Immature natural killer cell (primary cell): ENCODE results near the gene CORO1A. TPM values are rescaled to one million over a fixed set of nuclear protein-coding genes. Genes with fewer than 3 reads are reported as not detected.
A peak's percentile ranks its signal among the peaks of the same experiment; 100 is the strongest.
"Not testable (repeated sequence)": the region's sequence is repeated elsewhere in the genome, so short reads cannot be mapped to it uniquely, and the experiment has no call there.

Source experiments
- DNase-seq, 3 donors: peaks; one replicate each; pipeline ENCODE4 v3.0.0; 2022; ENCODE audit warnings: mixed read lengths in 1 of 3
- H3K27ac Mint-ChIP-seq, 6 donors: one replicate each; pipeline ENCODE4 v1.8.0; 2020; ENCODE audit warnings: mixed read lengths in 6 of 6, mild to moderate bottlenecking in 5 of 6, inconsistent platforms in 4 of 6, moderate library complexity in 3 of 6
- H3K27me3 Mint-ChIP-seq, 3 donors: one replicate each; pipeline ENCODE4 v1.8.0; 2020 to 2021; ENCODE audit warnings: low read depth in 3 of 3, mild to moderate bottlenecking in 3 of 3, mixed read lengths in 3 of 3, moderate library complexity in 3 of 3, inconsistent platforms in 1 of 3
- H3K36me3 Mint-ChIP-seq, 3 donors: one replicate each; pipeline ENCODE4 v1.8.0; 2020; ENCODE audit warnings: mixed read lengths in 3 of 3, inconsistent platforms in 2 of 3, mild to moderate bottlenecking in 2 of 3
- H3K4me1 Mint-ChIP-seq, 2 donors: one replicate each; pipeline ENCODE4 v1.8.0; 2020; ENCODE audit warnings: inconsistent platforms in 2 of 2, mild to moderate bottlenecking in 2 of 2, mixed read lengths in 2 of 2, moderate library complexity in 1 of 2
- H3K4me3 Mint-ChIP-seq, 5 donors: one replicate each; pipeline ENCODE4 v1.8.0; 2020; ENCODE audit warnings: mild to moderate bottlenecking in 5 of 5, mixed read lengths in 5 of 5, inconsistent platforms in 3 of 5, moderate library complexity in 3 of 5
- H3K9me3 Mint-ChIP-seq, 6 donors: one replicate each; pipeline ENCODE4 v1.8.0; 2020; ENCODE audit warnings: mild to moderate bottlenecking in 6 of 6, mixed read lengths in 6 of 6, inconsistent platforms in 4 of 6, moderate library complexity in 3 of 6
- polyA plus RNA-seq, 3 donors: library from polyadenylated mRNA; unstranded; fragments of 300-500 nt; fragmentation: Illumina TruSeq; gene quantifications; one replicate each; pipeline ENCODE4 v1.2.3, GENCODE V29; 2021

The CORO1A gene
- polyA plus RNA-seq, 3 donors from 2014 or later: 1,282 to 1,713 (median 1,680) TPM

GRCh38 chr16:30199049-30199448, 15.6 kb downstream of the CORO1A start, which contains the start of gene SULT1A3:
SULT1A3 (plus strand) TSS chr16:30199255; CDS start chr16:30200729, 1,474 bp downstream.
- not testable (repeated sequence) for DNase-seq, H3K9me3 Mint-ChIP-seq, H3K36me3 Mint-ChIP-seq, H3K27ac Mint-ChIP-seq, H3K4me1 Mint-ChIP-seq, H3K4me3 Mint-ChIP-seq, H3K27me3 Mint-ChIP-seq

GRCh38 chr16:30199608-30200343, 16.4 kb downstream of the CORO1A start:
- H3K4me3 Mint-ChIP-seq, H3K4me1 Mint-ChIP-seq, H3K36me3 Mint-ChIP-seq, H3K9me3 Mint-ChIP-seq, DNase-seq, H3K27ac Mint-ChIP-seq, H3K27me3 Mint-ChIP-seq: not testable (repeated sequence)

GRCh38 chr16:30205541-30206236, 22.3 kb downstream of the CORO1A start:
- DNase-seq, H3K27ac Mint-ChIP-seq, H3K4me3 Mint-ChIP-seq, H3K27me3 Mint-ChIP-seq, H3K9me3 Mint-ChIP-seq, H3K36me3 Mint-ChIP-seq, H3K4me1 Mint-ChIP-seq: not testable (repeated sequence)

GRCh38 chr16:30206252-30206651, 22.9 kb downstream of the CORO1A start:
- H3K36me3 Mint-ChIP-seq: not testable (repeated sequence)

GRCh38 chr16:30207063-30207704, 23.8 kb downstream of the CORO1A start:
- not testable (repeated sequence) for DNase-seq, H3K36me3 Mint-ChIP-seq, H3K4me1 Mint-ChIP-seq, H3K27me3 Mint-ChIP-seq, H3K9me3 Mint-ChIP-seq
- H3K27ac Mint-ChIP-seq: peak overlapping the region in 1 of 6 donors; percentile 45
- H3K4me3 Mint-ChIP-seq: peak overlapping the region in 1 of 5 donors; percentile 29

More at GRCh38 chr16:30206252-30206651, 22.9 kb downstream of the CORO1A start:
- H3K9me3 Mint-ChIP-seq, H3K27ac Mint-ChIP-seq, H3K4me1 Mint-ChIP-seq, H3K4me3 Mint-ChIP-seq, H3K27me3 Mint-ChIP-seq, DNase-seq: not testable (repeated sequence)

- not testable (repeated sequence) for H3K36me3 Mint-ChIP-seq, H3K4me1 Mint-ChIP-seq, H3K27me3 Mint-ChIP-seq, H3K9me3 Mint-ChIP-seq, DNase-seq
- peak overlapping the region in 1 of 6 donors; percentile 62 for H3K27ac Mint-ChIP-seq
- peak overlapping the region in 1 of 5 donors; percentile 64 for H3K4me3 Mint-ChIP-seq
Observed at GRCh38 chr16:30209032-30209431, 25.6 kb downstream of the CORO1A start.

GRCh38 chr16:30211414-30211813, 28.0 kb downstream of the CORO1A start:
- DNase-seq, H3K36me3 Mint-ChIP-seq, H3K9me3 Mint-ChIP-seq, H3K27me3 Mint-ChIP-seq, H3K27ac Mint-ChIP-seq, H3K4me1 Mint-ChIP-seq, H3K4me3 Mint-ChIP-seq: not testable (repeated sequence)

- not testable (repeated sequence) for H3K27ac Mint-ChIP-seq, H3K9me3 Mint-ChIP-seq, H3K36me3 Mint-ChIP-seq, H3K4me1 Mint-ChIP-seq, DNase-seq, H3K4me3 Mint-ChIP-seq, H3K27me3 Mint-ChIP-seq
Observed at GRCh38 chr16:30217082-30217481, 33.7 kb downstream of the CORO1A start.

Other genes starting within 250 kb of the CORO1A start
- gene TMEM219, start 221.5 kb upstream of the CORO1A start, polyA plus RNA-seq: 100 to 1,000 TPM; 157 to 243 (median 216) TPM
- 10 to 100 TPM in 1 of 3 donors, 1 to 10 TPM in 2; 2.1 to 10.7 (median 3.0) TPM for gene TAOK2, start 209.7 kb upstream of the CORO1A start, polyA plus RNA-seq
- gene HIRIP3, start 188.0 kb upstream of the CORO1A start, polyA plus RNA-seq: 10 to 100 TPM; 14.1 to 23.5 (median 18.9) TPM
- 1 to 10 TPM; 7.4 to 7.9 (median 7.7) TPM for gene INO80E, start 187.4 kb upstream of the CORO1A start, polyA plus RNA-seq
- gene DOC2A, start 172.6 kb upstream of the CORO1A start, polyA plus RNA-seq: not detected
- not detected for gene C16orf92, start 160.4 kb upstream of the CORO1A start, polyA plus RNA-seq
- gene TLCD3B, start 152.3 kb upstream of the CORO1A start, polyA plus RNA-seq: not detected
- 1,000 to 10,000 TPM in 2 of 3 donors, 100 to 1,000 TPM in 1; 741 to 1,156 (median 1,018) TPM for gene ALDOA, start 117.8 kb upstream of the CORO1A start, polyA plus RNA-seq
- 100 to 1,000 TPM; 244 to 365 (median 317) TPM for gene PPP4C, start 107.6 kb upstream of the CORO1A start, polyA plus RNA-seq
- not detected for gene TBX6, start 91.7 kb upstream of the CORO1A start, polyA plus RNA-seq
- 100 to 1,000 TPM; 248 to 354 (median 284) TPM for gene YPEL3, start 87.4 kb upstream of the CORO1A start, polyA plus RNA-seq
- gene GDPD3, start 70.1 kb upstream of the CORO1A start, polyA plus RNA-seq: not detected
- gene MAPK3, start 60.4 kb upstream of the CORO1A start, polyA plus RNA-seq: 1 to 10 TPM; 4.3 to 6.4 (median 5.8) TPM
- 100 to 1,000 TPM; 141 to 239 (median 203) TPM for gene BOLA2B, start 10.1 kb downstream of the CORO1A start, polyA plus RNA-seq
- 100 to 1,000 TPM in 1 of 3 donors, 10 to 100 TPM in 2; 91.2 to 113 (median 99.6) TPM for gene SLX1A, start 10.3 kb downstream of the CORO1A start, polyA plus RNA-seq
- 1 to 10 TPM; 1.4 to 3.1 (median 2.7) TPM for gene SULT1A3, start 15.7 kb downstream of the CORO1A start, polyA plus RNA-seq
- under 1 TPM in 1 of 3 donors, not detected in 2; 0.43 TPM for gene NPIPB13, start 64.9 kb downstream of the CORO1A start, polyA plus RNA-seq
- gene CD2BP2, start 171.7 kb downstream of the CORO1A start, polyA plus RNA-seq: 10 to 100 TPM; 39.9 to 54.3 (median 42.9) TPM
- gene TBC1D10B, start 186.9 kb downstream of the CORO1A start, polyA plus RNA-seq: 10 to 100 TPM in 2 of 3 donors, 1 to 10 TPM in 1; 9.5 to 18.5 (median 10.1) TPM
- gene MYL11, start 191.2 kb downstream of the CORO1A start, polyA plus RNA-seq: 10 to 100 TPM; 10.9 to 22.2 (median 18.7) TPM
- 100 to 1,000 TPM; 155 to 213 (median 161) TPM for gene SEPTIN1, start 199.0 kb downstream of the CORO1A start, polyA plus RNA-seq
- gene ZNF48, start 211.8 kb downstream of the CORO1A start, polyA plus RNA-seq: 1 to 10 TPM; 4.2 to 9.3 (median 5.7) TPM
- gene ZNF771, start 224.0 kb downstream of the CORO1A start, polyA plus RNA-seq: 1 to 10 TPM in 2 of 3 donors, not detected in 1; 2.8 to 3.2 TPM
- 100 to 1,000 TPM in 1 of 3 donors, 10 to 100 TPM in 2; 64.5 to 101 (median 73.3) TPM for gene DCTPP1, start 246.4 kb downstream of the CORO1A start, polyA plus RNA-seq